Naive thymus-derived CD8-positive, alpha-beta T cell (primary cell): ENCODE data around the gene LRRFIP1. TPM values are rescaled to one million over a fixed set of nuclear protein-coding genes. Genes with fewer than 3 reads are reported as not detected.
"Not testable (repeated sequence)": the region's sequence is repeated elsewhere in the genome, so short reads cannot be mapped to it uniquely, and the experiment has no call there.

Experiments
- ATAC-seq, 2 donors: fragments of 150-1000 bp; cut with Tn5 transposase in 1 of 2; sonication (Bioruptor Pico), chemical (Tn5 transposase) in 1 of 2; 1 replicate in 1 of 2; 2 replicates in 1 of 2; pipeline ENCODE4 v1.10.0; 2021; ENCODE audit warnings: mild to moderate bottlenecking in 2 of 2, moderate library complexity in 2 of 2
- POLR2A ChIA-PET: fragments of 350-600 bp; sonication (Branson Sonifier 250); formaldehyde crosslinking; loops from one replicate; lab custom pipeline; 2021; ENCODE audit warnings: antibody characterized with exemption; lab: Charles Lee
- DNase-seq, 10 donors: peaks; one replicate each; pipeline versions ENCODE4 v3.0.0 to v3.0.0-alpha.2; 2020 to 2022
- H3K27ac Mint-ChIP-seq, 10 donors: one replicate each; pipeline ENCODE4 v1.8.0; 2020 to 2022; ENCODE audit warnings: mild to moderate bottlenecking in 10 of 10, mixed read lengths in 10 of 10, moderate library complexity in 4 of 10, inconsistent platforms in 1 of 10
- H3K27me3 Mint-ChIP-seq, 5 donors: one replicate each; pipeline ENCODE4 v1.8.0; 2021 to 2022; ENCODE audit warnings: mixed read lengths in 5 of 5
- H3K36me3 Mint-ChIP-seq, 3 donors: one replicate each; pipeline ENCODE4 v1.8.0; 2020 to 2022; ENCODE audit warnings: mixed read lengths in 3 of 3, mild to moderate bottlenecking in 2 of 3, inconsistent platforms in 1 of 3
- H3K4me1 Mint-ChIP-seq, 4 donors: one replicate each; pipeline ENCODE4 v1.8.0; 2021 to 2022; ENCODE audit warnings: mixed read lengths in 4 of 4
- H3K4me3 Mint-ChIP-seq, 10 donors: one replicate each; pipeline ENCODE4 v1.8.0; 2020 to 2022; ENCODE audit warnings: mild to moderate bottlenecking in 10 of 10, mixed read lengths in 10 of 10, moderate library complexity in 6 of 10, inconsistent platforms in 1 of 10
- H3K9me3 Mint-ChIP-seq, 9 donors: one replicate each; pipeline ENCODE4 v1.8.0; 2020 to 2022; ENCODE audit warnings: mixed read lengths in 9 of 9, mild to moderate bottlenecking in 3 of 9, inconsistent platforms in 1 of 9, moderate library complexity in 1 of 9
- polyA plus RNA-seq, 3 donors: library from polyadenylated mRNA; unstranded; fragments of 300-500 nt; fragmentation: Illumina TruSeq; gene quantifications; one replicate each; pipeline ENCODE4 v1.2.3, GENCODE V29; 2021
- total RNA-seq, 8 experiments: library from RNA in 2 of 8; stranded (reverse) in 2 of 8; gene quantifications; one replicate each; pipeline ENCODE4 v1.2.3 and lab custom pipeline; 2021 to 2026

The LRRFIP1 gene
- total and polyA plus RNA-seq, 5 experiments from 2014 or later: 72.9 to 103 (median 91.8) TPM

DNA sequence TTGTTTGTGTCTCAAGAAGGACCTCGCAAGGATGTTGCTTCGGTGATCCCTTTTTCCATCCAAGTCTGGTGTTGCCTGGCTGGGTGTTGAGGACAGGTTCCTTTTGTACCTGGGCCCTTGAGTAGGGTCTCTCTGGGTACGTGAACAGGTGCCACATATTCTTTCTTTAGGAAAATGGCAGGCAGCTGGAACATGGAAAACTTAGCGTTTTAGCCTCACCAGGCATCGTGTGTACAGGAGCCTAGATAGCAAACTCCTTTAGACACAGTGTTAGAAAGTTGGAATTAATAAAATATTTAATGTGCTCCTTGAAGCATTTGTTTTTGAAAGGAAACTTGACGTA, 116.9 kb downstream of the LRRFIP1 start:
- H3K27ac Mint-ChIP-seq: peak overlapping the region in 7 of 10 donors; percentile 80 to 94 (median 92)
- POLR2A ChIA-PET: interaction anchor here (0.7 to 4.7 kb wide), 5 partner anchors 46 to 86 kb away, joined by 3 to 24 read pairs (median 3); no protein-coding TSS in a partner anchor

GRCh38 chr2:237744613-237745249, 117.3 kb downstream of the LRRFIP1 start:
- peaks cover 0 to 48% (median 7%) of the 10 kb centered on the region in 3 donors for H3K36me3 Mint-ChIP-seq
- H3K4me3 Mint-ChIP-seq: peak overlapping the region in 2 of 10 donors; percentile 39 to 54
- no peaks in the 10 kb centered on the region for H3K9me3 Mint-ChIP-seq
- H3K27me3 Mint-ChIP-seq: no peaks in the 10 kb centered on the region
- peak; percentile 74 to 89 for ATAC-seq
- POLR2A ChIA-PET: interaction anchor here (0.7 to 4.7 kb wide), 10 partner anchors 42 to 87 kb away, joined by 3 to 24 read pairs (median 4); no protein-coding TSS in a partner anchor
- peaks cover 25 to 54% (median 48%) of the 10 kb centered on the region in 4 donors for H3K4me1 Mint-ChIP-seq
- peak; percentile 57 to 88 (median 76) for DNase-seq
- peak overlapping the region; percentile 81 to 96 (median 91) for H3K27ac Mint-ChIP-seq

More for the DNA sequence above, 116.9 kb downstream of the LRRFIP1 start:
- no peak for ATAC-seq
- Mint-ChIP-seq H3K4me3 (no peak overlapping the region), H3K27me3 (no peaks in the 10 kb centered on the region), H3K4me1 (peaks cover 24 to 57% (median 52%) of the 10 kb centered on the region in 4 donors), H3K36me3 (peaks cover 0 to 44% (median 2%) of the 10 kb centered on the region in 3 donors), H3K9me3 (no peaks in the 10 kb centered on the region)
- no peak for DNase-seq

GRCh38 chr2:237745250-237745613, 117.8 kb downstream of the LRRFIP1 start:
- POLR2A ChIA-PET: interaction anchor here (1.0 to 4.7 kb wide), 9 partner anchors 43 to 74 kb away, joined by 3 to 24 read pairs (median 4); no protein-coding TSS in a partner anchor
- H3K27ac Mint-ChIP-seq: peak overlapping the region; percentile 81 to 96 (median 90)
- H3K36me3 Mint-ChIP-seq: peaks cover 0 to 49% (median 10%) of the 10 kb centered on the region in 3 donors
- no peak for ATAC-seq
- H3K27me3 Mint-ChIP-seq: no peaks in the 10 kb centered on the region
- peaks cover 26 to 49% (median 45%) of the 10 kb centered on the region in 4 donors for H3K4me1 Mint-ChIP-seq
- H3K9me3 Mint-ChIP-seq: no peaks in the 10 kb centered on the region
- peak overlapping the region in 1 of 10 donors; percentile 39 for H3K4me3 Mint-ChIP-seq
- DNase-seq: no peak

- H3K4me1 Mint-ChIP-seq: peaks cover 20 to 41% (median 34%) of the 10 kb centered on the region in 4 donors
- H3K27ac Mint-ChIP-seq: peak overlapping the region in 2 of 10 donors; percentile 28 to 73
- H3K36me3 Mint-ChIP-seq: peaks cover 2 to 52% (median 16%) of the 10 kb centered on the region in 3 donors
- no peaks in the 10 kb centered on the region for H3K9me3 Mint-ChIP-seq
- ATAC-seq: no peak
- H3K4me3 Mint-ChIP-seq: no peak overlapping the region
- H3K27me3 Mint-ChIP-seq: no peaks in the 10 kb centered on the region
- DNase-seq: no peak
- POLR2A ChIA-PET: interaction anchor here (1.7 to 4.7 kb wide), 3 partner anchors 71 to 75 kb away, joined by 5 to 24 read pairs (median 8); no protein-coding TSS in a partner anchor
These were observed 119.1 kb downstream of the LRRFIP1 start for GRCh38 chr2:237746302-237747080.

DNA sequence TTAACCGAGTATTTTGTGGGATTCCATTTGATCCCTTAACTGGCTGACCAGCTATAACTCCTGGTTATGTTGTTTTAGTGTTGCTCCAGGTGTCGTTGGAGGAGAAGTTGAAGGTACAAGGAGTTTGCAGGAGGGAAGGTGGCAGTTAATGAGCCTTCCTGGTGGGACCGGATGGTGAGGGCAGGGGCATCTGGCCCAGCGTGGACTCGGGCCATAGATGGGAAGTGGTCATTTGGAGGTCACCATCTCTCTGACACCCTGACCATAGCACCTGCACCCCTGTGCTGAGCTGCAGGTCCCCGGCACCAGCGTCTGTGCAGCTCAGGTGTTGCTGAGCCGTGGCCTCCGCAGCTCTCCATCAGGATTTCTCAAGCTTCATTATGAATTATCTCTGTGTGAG, 119.8 kb downstream of the LRRFIP1 start:
- POLR2A ChIA-PET: interaction anchor here (0.6 to 1.2 kb wide), 3 partner anchors 60 to 74 kb away, joined by 3 to 6 read pairs (median 4); no protein-coding TSS in a partner anchor
- Mint-ChIP-seq H3K27ac (peak overlapping the region in 1 of 10 donors; percentile 29), H3K4me3 (no peak overlapping the region), H3K27me3 (no peaks in the 10 kb centered on the region), H3K9me3 (no peaks in the 10 kb centered on the region), H3K36me3 (peaks cover 5 to 58% (median 19%) of the 10 kb centered on the region in 3 donors), H3K4me1 (peaks cover 20 to 42% (median 32%) of the 10 kb centered on the region in 4 donors)
- ATAC-seq (no peak), DNase-seq (no peak)

GRCh38 chr2:237749002-237749401, 121.6 kb downstream of the LRRFIP1 start:
- H3K27ac Mint-ChIP-seq: no peak overlapping the region
- DNase-seq (no peak), ATAC-seq (no peak)
- no peaks in the 10 kb centered on the region for H3K9me3 Mint-ChIP-seq
- POLR2A ChIA-PET: no interaction called here
- peaks cover 9 to 72% (median 24%) of the 10 kb centered on the region in 3 donors for H3K36me3 Mint-ChIP-seq
- no peaks in the 10 kb centered on the region for H3K27me3 Mint-ChIP-seq
- no peak overlapping the region for H3K4me3 Mint-ChIP-seq
- H3K4me1 Mint-ChIP-seq: peaks cover 10 to 30% (median 20%) of the 10 kb centered on the region in 4 donors

DNA sequence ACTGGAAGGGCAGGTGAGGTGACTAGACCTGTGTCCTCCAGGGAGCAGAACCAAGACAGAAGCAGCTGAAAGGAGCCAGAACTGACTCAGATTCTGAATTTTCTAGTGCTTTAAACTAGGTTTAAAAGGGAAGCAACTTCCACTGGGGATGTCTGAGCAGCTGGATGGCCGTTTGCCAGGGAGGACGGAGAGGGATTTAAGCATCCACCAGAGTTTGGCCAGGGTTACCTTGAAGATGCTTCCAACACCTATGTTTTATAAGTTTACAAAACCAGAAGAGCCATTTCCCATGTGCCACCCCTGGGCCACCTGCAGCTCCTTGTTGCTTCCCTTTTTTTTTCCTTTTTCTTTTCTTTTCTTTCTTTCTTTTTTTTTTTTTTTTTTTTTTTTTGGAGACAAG, 122.6 kb downstream of the LRRFIP1 start:
- no peak for ATAC-seq
- DNase-seq: no peak

DNA sequence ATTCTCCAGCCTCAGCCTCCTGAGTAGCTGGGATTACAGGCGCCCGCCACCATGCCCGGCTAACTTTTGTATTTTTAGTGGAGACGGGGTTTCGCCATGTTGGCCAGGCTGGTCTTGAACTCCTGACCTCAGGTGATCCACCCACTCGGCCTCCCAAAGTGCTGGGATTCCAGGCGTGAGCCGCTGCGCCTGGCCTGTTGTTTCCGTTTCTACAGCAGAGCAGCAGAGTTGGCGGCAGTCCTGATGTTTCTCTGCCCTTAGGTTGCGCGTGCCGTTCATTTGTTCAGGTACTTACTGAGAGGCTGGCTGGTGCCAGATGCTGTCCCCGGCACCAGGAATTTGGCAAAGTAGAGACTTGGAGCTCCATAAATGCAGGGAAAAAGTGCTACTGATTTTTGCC, 123.1 kb downstream of the LRRFIP1 start:
- POLR2A ChIA-PET: interaction anchor here (0.6 to 0.8 kb wide), 2 partner anchors 78 to 311 kb away, joined by 3 read pairs; no protein-coding TSS in a partner anchor
- not testable (repeated sequence) for H3K4me3 Mint-ChIP-seq, H3K27ac Mint-ChIP-seq

More for the DNA sequence above, 122.6 kb downstream of the LRRFIP1 start:
- H3K4me3 Mint-ChIP-seq: no peak overlapping the region
- H3K36me3 Mint-ChIP-seq: peaks cover 9 to 80% (median 28%) of the 10 kb centered on the region in 3 donors
- H3K4me1 Mint-ChIP-seq: peaks cover 2 to 22% (median 16%) of the 10 kb centered on the region in 4 donors
- no peaks in the 10 kb centered on the region for H3K9me3 Mint-ChIP-seq
- POLR2A ChIA-PET: interaction anchor here (0.6 to 0.8 kb wide), 5 partner anchors 54 to 316 kb away, joined by 3 to 5 read pairs (median 4); no protein-coding TSS in a partner anchor
- H3K27ac Mint-ChIP-seq: peak overlapping the region in 2 of 10 donors; percentile 55 to 57
- H3K27me3 Mint-ChIP-seq: no peaks in the 10 kb centered on the region

DNA sequence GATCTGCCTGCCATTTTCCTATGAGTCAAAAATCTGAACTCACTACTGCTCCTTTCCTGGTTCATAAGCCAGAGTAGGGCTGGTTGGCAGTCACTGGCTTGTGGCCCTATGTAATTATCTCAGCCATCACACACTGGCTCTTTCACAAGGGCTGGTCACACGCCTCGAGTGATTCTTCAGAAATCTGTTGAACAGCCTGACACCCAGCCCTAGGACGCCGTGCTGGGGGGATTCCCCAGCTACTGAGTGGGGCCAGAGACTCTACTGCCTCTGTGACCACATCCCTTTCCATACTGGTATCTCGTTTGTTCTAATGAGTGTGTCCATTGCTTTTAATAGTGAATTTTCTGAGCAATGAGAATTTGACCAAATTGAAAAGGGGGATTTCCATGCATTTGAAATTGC, 125.4 kb downstream of the LRRFIP1 start:
- no peak for DNase-seq
- peak overlapping the region in 2 of 10 donors; percentile 5 to 22 for H3K27ac Mint-ChIP-seq
- H3K4me1 Mint-ChIP-seq: peaks cover 0 to 18% (median 15%) of the 10 kb centered on the region in 4 donors
- no peaks in the 10 kb centered on the region for H3K9me3 Mint-ChIP-seq
- no peaks in the 10 kb centered on the region for H3K27me3 Mint-ChIP-seq
- H3K36me3 Mint-ChIP-seq: peaks cover 14 to 90% (median 38%) of the 10 kb centered on the region in 3 donors
- H3K4me3 Mint-ChIP-seq: no peak overlapping the region
- POLR2A ChIA-PET: no interaction called here
- ATAC-seq: peak; percentile 40 to 41

More for the DNA sequence above, 123.1 kb downstream of the LRRFIP1 start:
- ATAC-seq, DNase-seq, H3K9me3 Mint-ChIP-seq, H3K27me3 Mint-ChIP-seq: not testable (repeated sequence)
- Mint-ChIP-seq H3K36me3 (peaks cover 9 to 81% (median 28%) of the 10 kb centered on the region in 3 donors), H3K4me1 (peaks cover 0 to 19% (median 13%) of the 10 kb centered on the region in 4 donors)

- Mint-ChIP-seq H3K4me1 (peaks cover 0 to 14% (median 13%) of the 10 kb centered on the region in 4 donors), H3K4me3 (no peak overlapping the region), H3K9me3 (no peaks in the 10 kb centered on the region), H3K27me3 (no peaks in the 10 kb centered on the region), H3K27ac (no peak overlapping the region), H3K36me3 (peaks cover 14 to 90% (median 41%) of the 10 kb centered on the region in 3 donors)
- no peak for ATAC-seq
- no peak for DNase-seq
- POLR2A ChIA-PET: interaction anchor here (0.6 kb wide), 1 partner anchor 81 kb away, joined by 3 read pairs; no protein-coding TSS in a partner anchor
These were observed 126.8 kb downstream of the LRRFIP1 start for GRCh38 chr2:237754182-237754581.

DNA sequence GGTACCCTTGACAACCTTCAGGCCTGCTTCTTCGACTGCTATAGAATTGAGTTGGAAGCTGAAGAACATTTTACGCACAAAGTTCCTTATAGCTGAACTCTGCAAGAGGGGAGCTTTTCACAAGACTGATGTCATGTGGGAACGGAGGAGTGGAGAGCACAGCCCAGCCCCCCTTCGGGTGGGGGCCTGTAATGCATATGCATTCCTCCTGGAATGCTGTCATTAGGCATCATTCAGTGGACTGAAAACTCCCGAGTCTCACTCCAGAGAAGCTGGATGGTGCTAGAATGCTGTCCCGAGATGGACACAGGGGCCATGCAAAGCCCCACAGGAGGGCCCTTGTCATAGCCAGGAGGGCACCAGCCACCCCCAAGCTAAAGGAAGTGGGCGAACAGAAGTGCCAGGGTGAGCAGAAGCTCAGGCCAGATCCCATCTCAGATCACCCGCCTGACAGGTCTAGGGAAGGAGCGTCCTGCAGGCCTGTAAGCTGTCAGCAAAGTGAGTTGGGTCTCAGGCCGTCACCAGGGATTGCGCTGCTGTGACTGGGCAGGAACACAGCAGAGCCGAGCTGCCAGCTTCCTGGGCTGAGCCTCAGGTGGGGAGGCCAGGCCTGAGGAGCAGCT, 127.3 kb downstream of the LRRFIP1 start:
- H3K27ac Mint-ChIP-seq: no peak overlapping the region
- no peaks in the 10 kb centered on the region for H3K9me3 Mint-ChIP-seq
- no peak for DNase-seq
- ATAC-seq: no peak
- H3K4me3 Mint-ChIP-seq: no peak overlapping the region
- H3K36me3 Mint-ChIP-seq: peaks cover 14 to 90% (median 40%) of the 10 kb centered on the region in 3 donors
- peaks cover 0 to 14% (median 11%) of the 10 kb centered on the region in 4 donors for H3K4me1 Mint-ChIP-seq
- no peaks in the 10 kb centered on the region for H3K27me3 Mint-ChIP-seq
- POLR2A ChIA-PET: no interaction called here

DNA sequence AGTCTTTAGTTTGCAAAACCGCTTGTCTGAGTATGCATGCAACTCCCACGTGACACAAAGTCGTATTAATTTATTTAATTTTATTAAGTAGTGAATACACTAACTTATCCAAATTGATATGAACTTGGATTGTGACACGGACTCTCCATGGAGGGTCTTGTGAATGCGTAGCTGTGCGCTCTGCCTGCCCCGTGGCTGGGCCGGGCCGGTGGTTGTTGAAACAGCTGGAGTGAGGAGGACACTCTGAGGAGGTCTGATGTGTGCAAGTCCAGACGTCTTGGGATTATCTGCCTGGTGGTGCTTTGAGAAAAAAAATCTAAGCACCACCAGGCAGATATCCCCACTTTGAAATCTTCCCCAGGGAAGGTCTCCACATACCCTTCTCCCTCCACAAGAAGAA, 130.2 kb downstream of the LRRFIP1 start:
- Mint-ChIP-seq H3K4me3 (no peak overlapping the region), H3K27me3 (no peaks in the 10 kb centered on the region), H3K36me3 (peaks cover 10 to 93% (median 42%) of the 10 kb centered on the region in 3 donors), H3K9me3 (no peaks in the 10 kb centered on the region), H3K27ac (no peak overlapping the region), H3K4me1 (peaks cover 0 to 7% (median 5%) of the 10 kb centered on the region in 4 donors)
- DNase-seq (no peak), ATAC-seq (no peak)
- POLR2A ChIA-PET: interaction anchor here (0.6 kb wide), 1 partner anchor 179 kb away, joined by 5 read pairs; no protein-coding TSS in a partner anchor
